H1 (cell line): ENCODE data around the gene NPY1R. TPM values are rescaled to one million over a fixed set of nuclear protein-coding genes. Genes with fewer than 3 reads are reported as not detected.

Experiments
- CTCF ChIA-PET: fragments of 300-600 bp; sonication (Branson Sonifier 250); formaldehyde crosslinking; loops from one replicate; lab custom pipeline; 2021; ENCODE audit not compliant: partially characterized antibody; lab: Charles Lee
- POLR2A ChIA-PET: fragments of 300-600 bp; sonication (Branson Sonifier 250); formaldehyde crosslinking; loops from one replicate; lab custom pipeline; 2021; ENCODE audit warnings: inconsistent platforms; ENCODE audit not compliant: partially characterized antibody; lab: Charles Lee
- DNase-seq, 2 experiments: peaks; one replicate each; pipeline versions ENCODE4 v3.0.0 to v3.0.0-alpha.2; 2010 to 2022; ENCODE audit warnings: low spot score in 2 of 2, low read depth in 1 of 2, mixed read lengths in 1 of 2
- FAIRE-seq: peaks from 2 replicates; lab custom pipeline; 2011; peaks lifted over from hg19 to GRCh38; lab: Jason Lieb, UNC
- H2AFZ ChIP-seq: 2 replicates; pipeline ENCODE4 v1.8.1; 2012; ENCODE audit warnings: low read length, inconsistent platforms
- H2AK5ac ChIP-seq: 2 replicates; pipeline ENCODE4 v1.6.1; 2013; ENCODE audit warnings: low read depth, low read length
- H2BK120ac ChIP-seq: replicated peaks from 2 replicates; pipeline ENCODE3; 2013; ENCODE audit warnings: low read depth, low read length, inconsistent platforms
- H2BK12ac ChIP-seq: 2 replicates; pipeline ENCODE4 v1.6.1; 2013; ENCODE audit warnings: low read depth, low read length
- H2BK15ac ChIP-seq: 2 replicates; pipeline ENCODE4 v1.6.1; 2013; ENCODE audit warnings: low read length
- H2BK20ac ChIP-seq: 2 replicates; pipeline ENCODE4 v1.6.1; 2013; ENCODE audit warnings: low read length
- H2BK5ac ChIP-seq: 2 replicates; pipeline ENCODE4 v1.6.1; 2013; ENCODE audit warnings: low read depth, low read length
- H3K14ac ChIP-seq: 2 replicates; pipeline ENCODE4 v1.6.1; 2013; ENCODE audit warnings: inconsistent platforms; ENCODE audit not compliant: insufficient read length
- H3K18ac ChIP-seq: 2 replicates; pipeline ENCODE4 v1.6.1; 2013; ENCODE audit warnings: low read length; ENCODE audit errors: extremely low read depth
- H3K23ac ChIP-seq: 2 replicates; pipeline ENCODE4 v1.6.1; 2013; ENCODE audit warnings: inconsistent platforms; ENCODE audit not compliant: insufficient read length
- H3K23me2 ChIP-seq: 2 replicates; pipeline ENCODE4 v1.6.1; 2013; ENCODE audit warnings: low read depth, low read length
- H3K27ac ChIP-seq: 2 replicates; pipeline ENCODE4 v1.6.1; 2011; ENCODE audit warnings: low read depth, low read length, inconsistent platforms
- H3K27me3 ChIP-seq, 4 experiments: replicated peaks in 1 of 4; 1 replicate in 1 of 4; 2 replicates in 3 of 4; pipeline versions ENCODE4 v1.6.1 to v1.8.1; 2011 to 2013; ENCODE audit warnings: low read length in 3 of 4, mild to moderate bottlenecking in 3 of 4, inconsistent platforms in 2 of 4, mixed read lengths in 2 of 4, moderate library complexity in 1 of 4; ENCODE audit not compliant: control insufficient read depth in 3 of 4, insufficient read depth in 3 of 4; ENCODE audit errors: extremely low read depth in 1 of 4
- H3K36me3 ChIP-seq, 4 experiments: 2 replicates each; pipeline versions ENCODE4 v1.6.1 to v1.8.1; 2011 to 2013; ENCODE audit warnings: mild to moderate bottlenecking in 4 of 4, low read length in 3 of 4, moderate library complexity in 2 of 4, control low read depth in 1 of 4, inconsistent platforms in 1 of 4; ENCODE audit not compliant: insufficient read depth in 4 of 4, control insufficient read depth in 2 of 4
- H3K4ac ChIP-seq: replicated peaks from 2 replicates; pipeline ENCODE3; 2013; ENCODE audit warnings: low read length, low read depth, mixed read lengths, inconsistent platforms; ENCODE audit not compliant: insufficient read length
- H3K4me1 ChIP-seq, 4 experiments: replicated peaks in 1 of 4; 1 replicate in 1 of 4; 2 replicates in 3 of 4; pipeline versions ENCODE4 v1.6.1 to v1.8.1; 2011 to 2013; ENCODE audit warnings: low read length in 3 of 4, inconsistent platforms in 2 of 4, mixed read lengths in 1 of 4; ENCODE audit not compliant: insufficient read depth in 4 of 4, control insufficient read depth in 3 of 4
- H3K4me2 ChIP-seq, 2 experiments: 2 replicates each; pipeline versions ENCODE4 v1.6.1 to v1.8.1; 2011 to 2013; ENCODE audit warnings: low read depth in 2 of 2, low read length in 2 of 2, control low read depth in 1 of 2, inconsistent platforms in 1 of 2, mild to moderate bottlenecking in 1 of 2; ENCODE audit not compliant: insufficient read depth in 1 of 2
- H3K4me3 ChIP-seq, 4 experiments: fragments of 200-600, 300-600 bp in 1 of 4; sonication (generic), shearing (Covaris generic), sonication (Bioruptor Twin) in 1 of 4; 2 replicates each; pipeline versions ENCODE4 v1.5.1 to v1.8.1; 2011 to 2016; ENCODE audit warnings: low read length in 4 of 4, low read depth in 3 of 4, control low read depth in 2 of 4, inconsistent platforms in 2 of 4, mild to moderate bottlenecking in 2 of 4, mixed read lengths in 1 of 4, moderate library complexity in 1 of 4; ENCODE audit not compliant: insufficient read depth in 2 of 4; ENCODE audit errors: extremely low read depth in 1 of 4
- H3K56ac ChIP-seq: replicated peaks from 2 replicates; pipeline ENCODE3; 2013; ENCODE audit warnings: low read depth, mild to moderate bottlenecking, mixed read lengths, low read length, inconsistent platforms; ENCODE audit not compliant: insufficient read length
- H3K79me1 ChIP-seq: 2 replicates; pipeline ENCODE4 v1.6.1; 2013; ENCODE audit warnings: low read depth, low read length, control low read depth
- H3K79me2 ChIP-seq, 2 experiments: 2 replicates each; pipeline versions ENCODE4 v1.6.1 to v1.8.1; 2012 to 2013; ENCODE audit warnings: low read length in 2 of 2, mild to moderate bottlenecking in 2 of 2, inconsistent platforms in 1 of 2; ENCODE audit not compliant: insufficient read depth in 2 of 2, control insufficient read depth in 1 of 2
- H3K9ac ChIP-seq, 4 experiments: replicated peaks in 1 of 4; 1 replicate in 1 of 4; 2 replicates in 3 of 4; pipeline versions ENCODE4 v1.6.1 to v1.8.1; 2011 to 2013; ENCODE audit warnings: low read depth in 3 of 4, low read length in 3 of 4, control low read depth in 2 of 4, mild to moderate bottlenecking in 2 of 4, moderate library complexity in 2 of 4, inconsistent platforms in 1 of 4; ENCODE audit errors: extremely low read depth in 1 of 4
- H3K9me3 ChIP-seq, 2 experiments: 2 replicates each; pipeline versions ENCODE4 v1.6.1 to v1.8.1; 2012 to 2013; ENCODE audit warnings: mild to moderate bottlenecking in 2 of 2, moderate library complexity in 2 of 2, control low read depth in 1 of 2, inconsistent platforms in 1 of 2, low read depth in 1 of 2, low read length in 1 of 2, mixed read lengths in 1 of 2; ENCODE audit not compliant: insufficient read depth in 2 of 2
- H4K20me1 ChIP-seq, 2 experiments: replicated peaks in 1 of 2; 2 replicates each; pipeline versions ENCODE3 to v1.8.1; 2011 to 2013; ENCODE audit warnings: inconsistent platforms in 2 of 2, low read length in 2 of 2, mild to moderate bottlenecking in 1 of 2; ENCODE audit not compliant: insufficient read depth in 2 of 2, control insufficient read depth in 1 of 2
- H4K5ac ChIP-seq: 2 replicates; pipeline ENCODE4 v1.6.1; 2013; ENCODE audit warnings: low read length, low read depth, mixed read lengths, inconsistent platforms; ENCODE audit not compliant: insufficient read length
- H4K8ac ChIP-seq: 2 replicates; pipeline ENCODE4 v1.8.0; 2013; ENCODE audit warnings: mild to moderate bottlenecking, moderate library complexity, low read length, inconsistent platforms; ENCODE audit not compliant: insufficient read depth; ENCODE audit errors: extremely low read depth
- H4K91ac ChIP-seq: replicated peaks from 2 replicates; pipeline ENCODE3; 2013; ENCODE audit warnings: low read length, mixed read lengths, inconsistent platforms; ENCODE audit not compliant: insufficient read length
- BACH1 ChIP-seq: IDR thresholded peaks from 2 replicates; pipeline ENCODE4 v1.6.1; 2012; ENCODE audit warnings: low read length, improper control_type of control experiment
- CHD2 ChIP-seq: IDR thresholded peaks from 2 replicates; pipeline ENCODE4 v1.6.1; 2012; ENCODE audit warnings: low read length, improper control_type of control experiment
- EZH2 ChIP-seq: fragments of 200-600 bp; sonication (generic); IDR thresholded peaks from 2 replicates; pipeline ENCODE4 v1.7.1; 2012; ENCODE audit warnings: low read depth, mild to moderate bottlenecking, moderate library complexity, low read length, inconsistent platforms; ENCODE audit not compliant: severe bottlenecking
- NRF1 ChIP-seq: IDR thresholded peaks from 2 replicates; pipeline ENCODE4 v1.6.1; 2011; ENCODE audit warnings: mild to moderate bottlenecking, low read depth, low read length, improper control_type of control experiment
- polyA plus RNA-seq, 7 experiments: library from polyadenylated mRNA; depleted of rRNA in 3 of 7; stranded (reverse) in 5 of 7; unstranded in 2 of 7; fragments of >200 nt in 5 of 7; fragments of 200-250 nt in 2 of 7; gene quantifications; 1 replicate in 5 of 7; 2 replicates in 1 of 7; 4 replicates in 1 of 7; pipeline versions ENCODE4 v1.2.1 to v1.2.3, GENCODE V29; 2011 to 2013; ENCODE audit warnings: missing spikeins in 2 of 7, mixed read lengths in 2 of 7
- total RNA-seq: library from RNA; stranded (reverse); fragmentation: NEBNext Ultra II Directional; extraction: Animal tissue kit (Norgen Biotek cat#: 25700); gene quantifications from 2 replicates; pipeline ENCODE4 v1.2.1, GENCODE V29; 2021
- TF ChIP-seq, protein P1 (sequence below): IDR thresholded peaks from 2 replicates; pipeline ENCODE4 v1.6.1; 2011; ENCODE audit warnings: low read length, improper control_type of control experiment

Gene NPY1R
- total and polyA plus RNA-seq, 2 of the 8 experiments (the other 6 are each of a cell fraction or from before 2014, with no cell fraction given): 5.9 to 6.3 TPM

DNA sequence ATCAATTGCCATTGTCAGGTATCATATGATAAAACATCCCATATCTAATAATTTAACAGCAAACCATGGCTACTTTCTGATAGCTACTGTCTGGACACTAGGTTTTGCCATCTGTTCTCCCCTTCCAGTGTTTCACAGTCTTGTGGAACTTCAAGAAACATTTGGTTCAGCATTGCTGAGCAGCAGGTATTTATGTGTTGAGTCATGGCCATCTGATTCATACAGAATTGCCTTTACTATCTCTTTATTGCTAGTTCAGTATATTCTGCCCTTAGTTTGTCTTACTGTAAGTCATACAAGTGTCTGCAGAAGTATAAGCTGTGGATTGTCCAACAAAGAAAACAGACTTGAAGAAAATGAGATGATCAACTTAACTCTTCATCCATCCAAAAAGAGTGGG, 18.3 kb upstream of the NPY1R start:
- Histone ChIP-seq H3K9me3 (no peaks in the 10 kb centered on the region), H3K36me3 (no peaks in the 10 kb centered on the region), H4K8ac (no peak overlapping the region), H2BK12ac (no peak overlapping the region), H4K20me1 (no peaks in the 10 kb centered on the region), H3K23me2 (no peaks in the 10 kb centered on the region), H2BK20ac (no peak overlapping the region), H3K79me2 (no peaks in the 10 kb centered on the region), H3K27me3 (no peaks in the 10 kb centered on the region), H3K4ac (no peak overlapping the region), H2BK120ac (no peak overlapping the region), H2BK5ac (no peak overlapping the region), H3K27ac (no peak overlapping the region), H3K79me1 (no peaks in the 10 kb centered on the region), H3K56ac (no peak overlapping the region), H2BK15ac (no peak overlapping the region), H3K4me3 (no peak overlapping the region), H2AK5ac (no peak overlapping the region), H3K23ac (no peak overlapping the region), H3K14ac (no peak overlapping the region), H4K5ac (no peak overlapping the region), H2AFZ (no peak overlapping the region), H3K9ac (no peak overlapping the region), H4K91ac (no peak overlapping the region), H3K4me2 (no peak overlapping the region), H3K18ac (no peak overlapping the region), H3K4me1 (no peaks in the 10 kb centered on the region)
- CTCF ChIA-PET: interaction anchor here (0.7 to 1.3 kb wide), 2 partner anchors 18 to 19 kb away, joined by 3 to 4 read pairs; no protein-coding TSS in a partner anchor
- POLR2A ChIA-PET: interaction anchor here (1.3 kb wide), 1 partner anchor 18 kb away, joined by 5 read pairs; the partner anchor contains the start of gene NPY1R
- FAIRE-seq: no peak
- no peak for DNase-seq
- TF ChIP-seq EZH2: no peak
- TF ChIP-seq CHD2: no peak
- TF ChIP-seq BACH1: no peak
- no peak for TF ChIP-seq NRF1
- TF ChIP-seq, protein P1, sequence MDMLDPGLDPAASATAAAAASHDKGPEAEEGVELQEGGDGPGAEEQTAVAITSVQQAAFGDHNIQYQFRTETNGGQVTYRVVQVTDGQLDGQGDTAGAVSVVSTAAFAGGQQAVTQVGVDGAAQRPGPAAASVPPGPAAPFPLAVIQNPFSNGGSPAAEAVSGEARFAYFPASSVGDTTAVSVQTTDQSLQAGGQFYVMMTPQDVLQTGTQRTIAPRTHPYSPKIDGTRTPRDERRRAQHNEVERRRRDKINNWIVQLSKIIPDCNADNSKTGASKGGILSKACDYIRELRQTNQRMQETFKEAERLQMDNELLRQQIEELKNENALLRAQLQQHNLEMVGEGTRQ: no peak
